Sigmoid colon (tissue), 4 donors: ENCODE data around the gene LDLRAD4.

Experiments
- EP300 ChIP-seq, 4 donors: sonication (generic); formaldehyde crosslinking; IDR thresholded peaks; one replicate each; pipeline ENCODE4 v1.6.1; 2017; ENCODE audit warnings: antibody characterized with exemption in 4 of 4
- POLR2A ChIP-seq, 2 donors: fragments of 450-650 bp; IDR thresholded peaks; one replicate each; pipeline ENCODE4 v1.6.1; 2016; ENCODE audit warnings: antibody characterized with exemption in 2 of 2, mild to moderate bottlenecking in 2 of 2, moderate library complexity in 2 of 2
- POLR2AphosphoS5 ChIP-seq, 4 donors: sonication (generic); formaldehyde crosslinking; IDR thresholded peaks; one replicate each; pipeline ENCODE4 v1.6.1; 2017; ENCODE audit warnings: antibody characterized with exemption in 4 of 4
- TF ChIP-seq, protein P1 (sequence below), 4 experiments: fragments of 450-650 bp in 3 of 4; fragments of 200-600 bp in 1 of 4; IDR thresholded peaks; one replicate each; pipeline ENCODE4 v1.5.1; 2016 to 2019; ENCODE audit warnings: antibody characterized with exemption in 4 of 4, mild to moderate bottlenecking in 3 of 4, moderate library complexity in 2 of 4

DNA sequence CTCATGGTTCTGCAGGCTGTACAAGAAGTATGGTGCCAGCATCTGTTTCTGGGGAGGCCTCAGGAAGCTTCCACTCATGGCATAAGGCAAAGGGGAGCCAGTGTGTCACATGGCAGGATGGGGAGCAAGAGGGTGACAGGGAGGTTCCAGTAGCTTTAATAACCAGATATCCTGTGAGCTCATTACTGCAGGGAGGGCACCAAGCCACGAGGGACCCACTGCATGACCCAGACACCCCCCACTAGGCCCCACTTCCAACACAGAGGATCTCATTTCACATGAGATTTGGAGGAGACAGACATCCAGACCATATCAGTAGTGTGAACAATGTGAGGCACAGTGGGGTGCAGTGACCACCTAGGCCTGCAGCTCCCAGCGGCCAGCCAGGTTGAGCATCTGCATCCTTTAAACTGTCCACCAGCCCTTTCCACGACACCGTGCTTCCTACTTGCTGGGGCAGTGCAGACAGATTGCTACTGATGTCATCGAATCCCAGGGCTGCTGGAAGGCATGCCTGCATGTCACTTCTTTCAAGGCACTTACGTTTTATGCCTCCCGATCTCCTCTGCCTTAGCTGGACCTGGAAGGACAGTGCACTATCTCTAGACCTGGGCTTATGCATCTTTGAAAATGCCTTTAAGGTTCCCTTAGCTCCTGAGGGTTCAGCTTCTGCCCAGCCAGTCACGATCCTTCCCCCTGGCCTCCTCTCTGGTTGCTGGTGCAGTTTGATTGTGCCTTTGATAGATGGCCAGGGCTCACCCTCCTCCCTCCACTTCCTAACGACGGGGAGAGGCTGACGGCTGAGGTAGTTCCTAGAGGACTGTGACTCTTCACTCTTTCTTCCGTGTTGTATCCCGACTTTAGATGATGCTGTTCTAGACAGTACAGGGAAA, 333.5 kb downstream of the LDLRAD4 start:
- TF ChIP-seq, protein P1, sequence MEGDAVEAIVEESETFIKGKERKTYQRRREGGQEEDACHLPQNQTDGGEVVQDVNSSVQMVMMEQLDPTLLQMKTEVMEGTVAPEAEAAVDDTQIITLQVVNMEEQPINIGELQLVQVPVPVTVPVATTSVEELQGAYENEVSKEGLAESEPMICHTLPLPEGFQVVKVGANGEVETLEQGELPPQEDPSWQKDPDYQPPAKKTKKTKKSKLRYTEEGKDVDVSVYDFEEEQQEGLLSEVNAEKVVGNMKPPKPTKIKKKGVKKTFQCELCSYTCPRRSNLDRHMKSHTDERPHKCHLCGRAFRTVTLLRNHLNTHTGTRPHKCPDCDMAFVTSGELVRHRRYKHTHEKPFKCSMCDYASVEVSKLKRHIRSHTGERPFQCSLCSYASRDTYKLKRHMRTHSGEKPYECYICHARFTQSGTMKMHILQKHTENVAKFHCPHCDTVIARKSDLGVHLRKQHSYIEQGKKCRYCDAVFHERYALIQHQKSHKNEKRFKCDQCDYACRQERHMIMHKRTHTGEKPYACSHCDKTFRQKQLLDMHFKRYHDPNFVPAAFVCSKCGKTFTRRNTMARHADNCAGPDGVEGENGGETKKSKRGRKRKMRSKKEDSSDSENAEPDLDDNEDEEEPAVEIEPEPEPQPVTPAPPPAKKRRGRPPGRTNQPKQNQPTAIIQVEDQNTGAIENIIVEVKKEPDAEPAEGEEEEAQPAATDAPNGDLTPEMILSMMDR (IDR thresholded peaks at IDR 0.05): no peak
- no peak for TF ChIP-seq EP300 (IDR thresholded peaks at IDR 0.05)
- TF ChIP-seq POLR2AphosphoS5 (IDR thresholded peaks at IDR 0.05): no peak
- TF ChIP-seq POLR2A (IDR thresholded peaks at IDR 0.05): no peak
